ENCODE data around the gene PAX4. TPM values are rescaled to one million over a fixed set of nuclear protein-coding genes. Genes with fewer than 3 reads are reported as not detected.

Gene PAX4
- total RNA-seq, 4 donors from 2014 or later, result 0.41 to 5.0 TPM; not detected in 2

GRCh38 chr7:127638197-127638596, 20.3 kb upstream of the PAX4 start:
- in situ Hi-C loops (cut with MboI; ENCODE audit: low pct_ligation_motif_present in 1 of 4, low pct_unique_long_range_greater_than_20kb in 1 of 4, low sequenced_read_pairs in 3 of 4), result no loop called here
- H3K27ac ChIP-seq, result no peak overlapping the region

GRCh38 chr7:127635659-127636285, 17.8 kb upstream of the PAX4 start:
- Histone ChIP-seq H3K4me3 (no peak overlapping the region), H3K27ac (no peak overlapping the region), H3K27me3 (peaks cover 11% of the 10 kb centered on the region), H3K4me1 (no peaks in the 10 kb centered on the region), H3K9me3 (no peaks in the 10 kb centered on the region), H3K36me3 (no peaks in the 10 kb centered on the region)
- WGBS, 2 donors (ENCODE audit: low coverage in 1 of 2), result 22 to 38% methylated on average over 2 to 3 of the region's 3 CpGs
- intact Hi-C loops (cut with DNase I; ENCODE audit: low total_unique reads) (no loop called here), in situ Hi-C loops (cut with MboI; ENCODE audit: low pct_ligation_motif_present in 1 of 4, low pct_unique_long_range_greater_than_20kb in 1 of 4, low sequenced_read_pairs in 3 of 4) (no loop called here)
- no peak for DNase-seq
- no peak for TF ChIP-seq EP300 (IDR thresholded peaks at IDR 0.05; ENCODE audit: low read depth)
- TF ChIP-seq POLR2AphosphoS5 (IDR thresholded peaks at IDR 0.05), result no peak
- TF ChIP-seq POLR2A (IDR thresholded peaks at IDR 0.05), result no peak
- TF ChIP-seq CTCF (IDR thresholded peaks at IDR 0.05), result no peak

More at GRCh38 chr7:127638197-127638596, 20.3 kb upstream of the PAX4 start:
- H3K27me3 ChIP-seq, result peaks cover 11% of the 10 kb centered on the region
- no peaks in the 10 kb centered on the region for H3K9me3 ChIP-seq
- H3K4me3 ChIP-seq, result no peak overlapping the region
- intact Hi-C loops (cut with DNase I; ENCODE audit: low total_unique reads), result no loop called here
- DNase-seq, result no peak
- no peaks in the 10 kb centered on the region for H3K4me1 ChIP-seq
- no peak for TF ChIP-seq EP300 (IDR thresholded peaks at IDR 0.05; ENCODE audit: low read depth)
- TF ChIP-seq POLR2A (IDR thresholded peaks at IDR 0.05), result no peak
- no peak for TF ChIP-seq POLR2AphosphoS5 (IDR thresholded peaks at IDR 0.05)
- TF ChIP-seq CTCF (IDR thresholded peaks at IDR 0.05), result no peak
- H3K36me3 ChIP-seq, result no peaks in the 10 kb centered on the region

DNA sequence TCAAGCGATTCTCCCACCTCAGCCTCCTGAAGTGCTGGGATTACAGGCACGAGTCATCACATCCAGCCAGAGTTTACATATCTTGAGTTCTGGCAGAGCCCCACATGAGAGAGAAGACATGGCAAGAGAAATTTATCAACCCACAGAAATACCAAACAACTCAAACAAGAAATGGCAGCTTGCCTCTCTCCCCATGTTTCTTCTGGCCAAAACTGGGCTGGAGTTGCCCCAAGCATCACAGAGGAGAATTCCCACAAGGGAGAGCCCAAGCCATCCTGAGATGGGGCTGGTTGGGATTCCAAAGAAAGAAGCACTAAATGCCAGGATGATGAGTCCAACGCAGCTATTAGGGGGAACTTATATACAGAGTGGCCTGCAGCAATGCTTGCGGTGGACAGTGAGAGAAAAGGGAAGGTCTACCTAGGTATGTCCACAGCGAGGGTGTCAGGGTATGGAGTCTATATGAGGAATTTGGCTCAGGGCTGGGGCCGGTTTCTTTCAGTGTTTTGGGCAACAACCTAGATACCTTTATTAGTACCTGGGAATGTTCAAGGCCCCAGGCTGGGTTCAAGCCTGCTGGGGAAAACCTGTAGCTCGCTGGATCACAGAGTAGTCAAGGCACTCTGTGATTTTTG, 14.5 kb upstream of the PAX4 start:
- no peaks in the 10 kb centered on the region for H3K36me3 ChIP-seq
- 82 to 100% methylated on average over 2 to 7 of the region's 7 CpGs for WGBS, 2 donors (ENCODE audit: low coverage in 1 of 2)
- no peaks in the 10 kb centered on the region for H3K4me1 ChIP-seq
- no peak overlapping the region for H3K27ac ChIP-seq
- no peak for TF ChIP-seq EP300 (IDR thresholded peaks at IDR 0.05; ENCODE audit: low read depth)
- no peak for TF ChIP-seq CTCF (IDR thresholded peaks at IDR 0.05)
- intact Hi-C loops (cut with DNase I; ENCODE audit: low total_unique reads) (no loop called here), in situ Hi-C loops (cut with MboI; ENCODE audit: low pct_ligation_motif_present in 1 of 4, low pct_unique_long_range_greater_than_20kb in 1 of 4, low sequenced_read_pairs in 3 of 4) (no loop called here)
- H3K9me3 ChIP-seq, result no peaks in the 10 kb centered on the region
- H3K27me3 ChIP-seq, result peaks cover 9% of the 10 kb centered on the region
- no peak overlapping the region for H3K4me3 ChIP-seq
- DNase-seq, result no peak

- Histone ChIP-seq H3K27ac (no peak overlapping the region), H3K9me3 (no peaks in the 10 kb centered on the region), H3K27me3 (peaks cover 6% of the 10 kb centered on the region), H3K4me1 (no peaks in the 10 kb centered on the region), H3K4me3 (no peak overlapping the region), H3K36me3 (no peaks in the 10 kb centered on the region)
- TF ChIP-seq CTCF (IDR thresholded peaks at IDR 0.05) (peak in 2 of 5 experiments; percentile 27 to 34), EP300 (IDR thresholded peaks at IDR 0.05; ENCODE audit: low read depth) (no peak)
- in situ Hi-C loops (cut with MboI; ENCODE audit: low pct_ligation_motif_present in 1 of 4, low pct_unique_long_range_greater_than_20kb in 1 of 4, low sequenced_read_pairs in 3 of 4), result no loop called here
- peak; percentile 34 for DNase-seq
- intact Hi-C loops (cut with DNase I; ENCODE audit: low total_unique reads), result no loop called here
- WGBS, 2 donors (ENCODE audit: low coverage in 1 of 2), result 10 to 21% methylated on average over 3 to 5 of the region's 5 CpGs
Measured at GRCh38 chr7:127629268-127629854, 11.4 kb upstream of the PAX4 start.
